ENCODE data around the gene DPF3.

- TF ChIP-seq FOS (IDR thresholded peaks at IDR 0.05; ENCODE audit: extremely low read depth, insufficient read length) (no peak), MAFG (tag; conservative IDR thresholded peaks at IDR 0.05) (no peak), MGA (IDR thresholded peaks at IDR 0.05) (no peak), CBX2 (IDR thresholded peaks at IDR 0.05; ENCODE audit: insufficient read depth, low read length, poor library complexity, severe bottlenecking) (no peak), USF2 (CRISPR knock-in tag; IDR thresholded peaks at IDR 0.05) (no peak)
- TF ChIP-seq, protein P1, sequence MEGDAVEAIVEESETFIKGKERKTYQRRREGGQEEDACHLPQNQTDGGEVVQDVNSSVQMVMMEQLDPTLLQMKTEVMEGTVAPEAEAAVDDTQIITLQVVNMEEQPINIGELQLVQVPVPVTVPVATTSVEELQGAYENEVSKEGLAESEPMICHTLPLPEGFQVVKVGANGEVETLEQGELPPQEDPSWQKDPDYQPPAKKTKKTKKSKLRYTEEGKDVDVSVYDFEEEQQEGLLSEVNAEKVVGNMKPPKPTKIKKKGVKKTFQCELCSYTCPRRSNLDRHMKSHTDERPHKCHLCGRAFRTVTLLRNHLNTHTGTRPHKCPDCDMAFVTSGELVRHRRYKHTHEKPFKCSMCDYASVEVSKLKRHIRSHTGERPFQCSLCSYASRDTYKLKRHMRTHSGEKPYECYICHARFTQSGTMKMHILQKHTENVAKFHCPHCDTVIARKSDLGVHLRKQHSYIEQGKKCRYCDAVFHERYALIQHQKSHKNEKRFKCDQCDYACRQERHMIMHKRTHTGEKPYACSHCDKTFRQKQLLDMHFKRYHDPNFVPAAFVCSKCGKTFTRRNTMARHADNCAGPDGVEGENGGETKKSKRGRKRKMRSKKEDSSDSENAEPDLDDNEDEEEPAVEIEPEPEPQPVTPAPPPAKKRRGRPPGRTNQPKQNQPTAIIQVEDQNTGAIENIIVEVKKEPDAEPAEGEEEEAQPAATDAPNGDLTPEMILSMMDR (IDR thresholded peaks at IDR 0.05 in 2 of 3, conservative IDR thresholded peaks at IDR 0.05 in 1 of 3; ENCODE audit: insufficient read depth in 2 of 3, low read depth in 1 of 3, low read length in 3 of 3): no peak
These were observed 60.7 kb downstream of the DPF3 start for GRCh38 chr14:72833174-72833573.

All from K562 (cell line).